NCI-H345 treated with DMSO at 0.1 percent for 48 hours (cell line): Measurements from ENCODE around the gene HOXD8.

Experiments used
- DNase-seq: peaks from one replicate; lab custom pipeline; 2025; ENCODE audit not compliant: unreplicated experiment; lab: John Stamatoyannopoulos, UW

HOXD8 gene

DNA sequence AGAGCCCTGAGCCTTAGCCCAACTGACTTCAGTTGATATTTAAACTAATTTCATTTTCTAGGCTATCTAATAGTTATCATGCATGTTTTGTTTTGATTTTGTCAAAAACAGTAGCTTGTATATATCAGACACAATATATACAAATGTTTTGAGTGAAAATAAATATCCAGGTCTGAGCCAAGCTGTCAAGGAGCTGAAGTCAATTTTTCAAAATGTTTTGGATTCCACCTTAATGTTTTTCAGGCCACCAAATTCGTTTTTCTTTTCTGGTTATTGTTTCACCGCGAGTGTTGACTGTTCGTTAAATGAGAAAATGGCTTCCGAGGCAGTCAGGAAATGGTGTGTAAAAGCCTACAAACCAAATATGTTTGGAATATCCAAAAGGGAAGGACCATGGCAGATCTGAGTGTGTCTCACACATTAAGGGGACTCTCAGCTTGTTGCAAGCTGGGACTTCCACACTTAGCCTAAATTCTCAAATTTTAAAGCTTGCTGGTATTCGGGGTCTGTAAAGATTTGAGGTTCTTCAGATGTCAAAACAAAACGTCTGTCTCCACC lies 27.1 kb upstream of the HOXD8 start:
- no peak for DNase-seq

DNA sequence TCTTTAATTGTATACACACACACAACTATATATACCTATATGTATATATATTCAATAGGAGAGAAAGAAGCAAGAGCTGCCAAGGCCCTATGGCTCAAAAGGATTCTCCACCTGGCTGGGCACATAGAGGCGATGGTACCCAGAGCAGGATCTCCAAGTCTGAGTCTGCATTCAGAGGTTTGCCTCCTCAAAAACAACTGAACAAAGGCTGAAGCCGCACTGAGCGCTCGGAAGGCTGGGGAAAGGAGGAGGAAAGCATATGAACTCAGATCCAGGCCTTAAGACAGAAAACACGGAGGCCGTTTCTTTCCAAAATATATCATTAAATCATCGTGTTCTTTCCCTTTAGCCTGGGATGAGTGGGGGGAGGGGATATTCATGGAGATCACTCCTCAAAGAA lies 26.3 kb upstream of the HOXD8 start:
- DNase-seq = no peak

DNA sequence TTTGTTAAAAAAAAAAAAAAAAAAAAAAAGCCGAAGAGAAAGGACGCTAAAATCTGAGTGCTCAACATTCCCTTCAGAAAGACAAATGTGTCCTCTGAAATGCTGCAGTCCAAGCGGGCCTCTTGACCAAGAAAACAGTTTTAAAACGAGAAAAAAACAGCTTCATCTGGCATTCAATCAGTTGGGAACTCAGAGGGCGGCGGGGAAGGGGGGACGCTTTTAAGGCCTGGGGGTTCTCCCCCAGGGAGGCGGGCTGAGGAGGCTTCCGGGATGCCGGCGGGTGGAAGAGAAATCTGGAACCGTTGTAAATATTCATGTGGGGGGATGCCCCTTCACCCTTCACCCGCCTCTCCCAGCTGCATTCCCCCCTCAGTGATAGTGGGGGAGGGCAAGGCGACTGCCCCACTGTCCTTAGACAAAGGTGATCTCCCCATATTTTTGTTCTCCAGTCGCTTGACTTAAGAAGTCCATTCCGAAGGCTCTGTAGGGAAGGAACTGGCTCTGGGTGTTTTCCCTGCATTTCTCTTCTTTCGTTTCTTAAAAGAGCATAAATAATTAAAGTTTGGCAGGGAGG lies 25.7 kb upstream of the HOXD8 start:
- DNase-seq = no peak

DNA sequence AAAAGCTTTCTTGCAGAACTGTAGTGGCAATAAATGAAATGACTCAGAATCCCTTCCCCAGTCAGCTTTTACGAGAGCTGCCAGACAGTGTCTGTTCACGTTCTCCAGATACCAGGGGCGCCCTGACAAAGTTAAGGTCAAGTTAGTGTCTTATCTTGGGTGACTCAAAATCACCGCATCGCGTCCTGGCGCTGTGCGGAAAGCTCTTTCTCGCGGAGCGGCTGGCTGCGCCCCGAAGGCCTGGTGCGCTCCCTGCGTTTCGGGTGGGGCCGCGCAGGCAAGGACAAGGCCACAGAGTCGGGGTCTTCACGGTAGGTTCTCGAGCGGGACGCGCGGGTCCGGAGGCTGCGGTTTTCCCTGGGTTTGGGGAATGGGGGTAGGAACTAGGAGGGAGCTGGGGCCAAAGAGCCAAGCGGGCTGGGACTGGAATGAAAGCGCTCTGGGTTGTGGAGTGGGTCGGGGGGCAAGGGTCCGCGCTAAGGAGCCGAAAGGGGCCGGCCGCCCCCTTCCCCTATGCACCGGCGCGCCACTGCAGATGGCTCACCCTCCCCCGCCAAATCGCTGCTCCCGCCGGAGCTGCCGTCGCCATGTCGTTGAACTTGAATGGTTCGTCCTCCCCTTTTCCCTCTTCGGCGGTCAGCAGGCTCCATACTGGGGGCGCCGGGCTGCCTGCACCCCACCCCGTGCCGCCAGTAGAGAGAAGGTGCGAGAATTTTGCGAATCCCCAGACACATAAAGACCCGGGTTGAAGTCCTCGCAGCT lies 25.0 kb upstream of the HOXD8 start:
- no peak for DNase-seq

DNA sequence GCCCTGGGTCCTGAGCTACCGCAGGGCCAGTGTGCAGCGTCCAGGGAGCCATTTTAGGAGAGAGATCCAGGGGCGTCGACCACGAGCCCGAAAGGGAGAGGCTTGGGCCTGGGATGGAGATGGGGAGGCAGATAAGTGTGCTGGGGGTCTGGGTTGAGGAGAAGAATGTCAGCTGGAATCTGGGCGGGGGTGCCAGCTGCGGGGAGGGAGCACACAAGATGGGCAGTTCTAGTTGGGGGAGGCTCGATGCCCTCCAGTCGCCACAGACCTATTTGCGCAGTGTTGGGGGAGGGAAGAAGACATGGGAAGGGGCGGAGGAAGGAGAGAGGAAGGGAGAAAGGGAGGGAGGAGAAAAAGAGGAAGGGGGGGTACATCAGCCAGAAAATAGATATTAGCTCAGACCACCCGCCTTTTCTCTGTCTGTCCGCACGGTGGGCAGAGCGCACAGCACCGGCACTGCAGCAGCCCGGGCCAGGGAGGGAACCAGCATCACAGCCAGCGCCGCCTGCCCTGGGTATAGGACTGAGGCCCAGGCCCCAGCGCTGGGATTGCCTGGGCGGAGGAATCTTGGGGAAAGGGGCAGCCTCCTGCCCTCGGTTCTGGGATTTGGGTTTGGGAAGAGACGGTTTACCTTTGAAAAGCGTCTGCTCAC lies 24.3 kb upstream of the HOXD8 start:
- no peak for DNase-seq

DNA sequence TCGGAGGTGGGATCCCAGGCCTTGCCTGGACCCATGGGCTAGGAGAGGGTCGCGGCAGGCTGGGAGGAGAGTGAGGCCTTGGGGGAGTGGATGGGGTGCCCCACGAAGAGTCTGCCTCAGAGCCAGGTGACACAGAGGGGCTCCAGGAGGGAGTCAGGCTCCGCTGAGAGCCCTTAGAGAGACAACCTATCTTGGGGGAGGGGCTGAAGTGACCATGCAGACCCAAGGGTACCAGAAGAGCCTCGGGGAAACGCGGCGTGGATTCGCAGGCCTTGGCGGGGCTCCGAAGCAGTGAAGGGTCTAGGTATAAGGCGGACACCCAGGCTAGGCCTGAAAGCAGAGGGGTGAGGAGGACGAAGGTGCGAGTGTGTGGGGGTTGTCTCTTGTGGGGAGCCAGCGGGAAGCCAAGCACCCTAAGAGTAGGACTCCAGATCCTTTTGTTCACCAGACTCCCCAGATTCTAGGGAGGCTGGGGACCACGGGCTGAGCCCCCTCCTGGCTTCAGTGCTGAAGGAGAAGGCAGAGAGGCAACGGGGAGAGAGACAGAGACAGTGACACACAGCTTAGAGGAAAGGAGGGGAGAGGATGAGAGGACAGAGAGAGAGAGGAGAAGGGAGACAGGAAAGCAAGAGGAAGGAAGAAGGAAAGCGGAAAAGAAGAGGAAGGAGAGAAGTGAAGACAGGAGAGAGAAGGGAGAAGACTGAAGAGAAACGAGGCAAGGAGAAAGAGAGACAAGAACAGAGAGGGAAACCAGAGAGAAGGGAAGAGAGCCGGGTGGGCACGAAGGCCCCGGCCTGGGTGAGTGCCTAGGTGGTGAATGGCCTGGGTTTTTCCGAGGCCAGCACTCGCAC lies 23.6 kb upstream of the HOXD8 start:
- DNase-seq = no peak

DNA sequence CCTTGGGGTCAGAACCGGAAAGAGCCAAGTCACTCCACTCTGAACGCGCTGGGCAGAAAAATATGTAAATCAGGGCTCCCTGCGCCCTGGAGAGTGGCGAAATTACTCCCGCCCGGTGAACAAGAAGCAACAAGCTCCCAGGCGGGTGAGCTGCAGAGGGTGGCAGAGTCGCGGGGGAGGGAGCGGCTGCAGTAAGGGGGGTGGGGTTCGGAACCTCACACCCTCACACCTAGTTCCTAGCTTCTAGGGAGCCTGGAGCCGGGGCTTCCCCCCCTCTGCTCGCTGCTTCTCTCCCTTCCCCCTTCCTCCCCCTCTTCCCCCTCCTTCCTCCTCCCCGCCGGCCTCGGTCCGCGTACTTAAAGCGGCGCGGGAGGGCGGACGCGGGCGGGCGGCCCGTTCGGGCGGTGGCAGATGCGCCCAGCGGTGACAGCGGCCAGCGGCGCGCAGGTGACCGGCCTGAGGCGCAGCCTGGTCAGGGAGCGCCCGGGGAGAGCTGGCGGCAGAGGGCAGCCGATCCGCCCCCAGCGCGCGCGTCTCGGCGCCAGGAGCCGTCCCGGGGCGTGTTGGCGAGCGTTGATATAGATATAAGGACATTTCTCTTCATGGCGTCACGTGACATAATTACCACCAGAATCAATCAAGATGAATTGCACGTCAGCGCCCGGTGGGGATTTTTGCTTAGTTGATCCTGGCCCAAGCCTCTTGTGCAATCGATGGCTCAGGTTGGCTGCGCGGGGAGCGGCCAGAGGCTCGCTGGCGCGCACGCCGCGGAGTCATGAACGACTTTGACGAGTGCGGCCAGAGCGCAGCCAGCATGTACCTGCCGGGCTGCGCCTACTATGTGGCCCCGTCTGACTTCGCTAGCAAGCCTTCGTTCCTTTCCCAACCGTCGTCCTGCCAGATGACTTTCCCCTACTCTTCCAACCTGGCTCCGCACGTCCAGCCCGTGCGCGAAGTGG lies 22.6 kb upstream of the HOXD8 start, which contains the start of gene HOXD11:
Gene HOXD11 (plus strand): TSS at position 700 of the 959 bp plus-strand sequence. CDS start 76 bp downstream, at position 776.
- DNase-seq = peak; percentile 47

DNA sequence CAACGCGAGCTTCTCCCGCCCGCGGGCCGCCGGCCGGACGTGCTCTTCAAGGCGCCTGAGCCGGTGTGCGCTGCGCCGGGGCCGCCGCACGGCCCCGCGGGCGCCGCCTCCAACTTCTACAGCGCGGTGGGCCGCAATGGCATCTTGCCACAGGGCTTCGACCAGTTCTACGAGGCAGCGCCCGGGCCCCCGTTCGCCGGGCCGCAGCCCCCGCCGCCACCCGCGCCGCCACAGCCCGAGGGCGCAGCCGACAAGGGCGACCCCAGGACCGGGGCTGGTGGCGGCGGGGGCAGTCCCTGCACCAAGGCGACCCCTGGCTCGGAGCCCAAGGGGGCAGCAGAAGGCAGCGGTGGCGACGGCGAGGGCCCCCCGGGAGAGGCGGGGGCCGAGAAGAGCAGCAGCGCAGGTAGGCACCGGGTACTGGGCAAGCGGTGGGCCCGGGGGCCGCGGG lies 21.7 kb upstream of the HOXD8 start:
- no peak for DNase-seq

DNA sequence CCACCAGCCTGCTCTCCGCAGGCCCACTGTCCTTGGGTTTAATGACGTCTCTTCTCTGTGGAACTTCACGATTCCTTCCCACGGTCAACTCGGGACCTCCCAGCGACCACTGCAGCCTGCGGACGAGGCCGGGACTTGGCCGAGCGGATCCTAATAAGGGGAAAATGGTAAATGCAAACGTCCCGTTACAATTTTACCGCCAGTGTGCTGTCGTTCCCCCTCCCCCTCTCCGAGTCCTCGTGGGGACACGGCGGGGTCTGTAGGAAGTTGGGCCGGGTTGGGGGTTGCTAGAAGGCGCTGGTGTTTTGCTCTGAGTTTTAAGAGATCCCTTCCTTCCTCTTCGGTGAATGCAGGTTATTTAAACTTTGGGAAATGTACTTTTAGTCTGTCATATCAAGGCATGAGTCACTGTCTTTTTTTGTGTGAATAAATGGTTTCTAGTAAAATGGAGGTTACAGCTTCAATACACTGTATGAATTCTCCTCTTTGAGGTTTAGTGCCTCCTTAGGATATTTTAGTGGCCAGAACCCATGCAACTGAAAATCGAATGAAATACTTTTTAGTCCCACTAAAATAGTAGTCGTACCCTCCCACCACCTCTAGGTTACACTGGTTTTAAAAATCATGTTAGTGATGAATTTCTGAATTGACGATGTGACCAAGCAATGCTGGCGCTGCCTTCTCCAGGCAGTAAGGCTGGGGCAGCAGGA lies 20.2 kb upstream of the HOXD8 start:
- no peak for DNase-seq

DNA sequence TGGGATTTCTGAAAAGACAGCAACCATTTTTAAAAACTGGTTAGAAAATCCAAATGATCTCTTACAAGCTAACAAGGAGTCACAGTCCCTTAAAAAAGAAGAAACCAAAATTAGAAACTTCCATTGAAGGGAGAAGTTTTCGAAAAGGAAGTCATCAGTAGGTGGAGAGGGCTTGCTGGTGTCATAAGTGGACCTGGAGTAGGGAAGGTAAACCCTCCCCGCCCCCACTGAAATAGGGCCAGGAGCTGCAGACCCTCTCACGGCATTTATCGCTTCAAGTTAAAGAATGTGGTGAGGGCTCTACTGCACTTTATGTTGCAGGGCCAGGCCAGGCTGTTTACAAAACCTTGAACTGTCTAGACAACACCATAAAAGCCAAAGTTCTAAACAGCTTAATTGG lies 19.6 kb upstream of the HOXD8 start:
- no peak for DNase-seq

DNA sequence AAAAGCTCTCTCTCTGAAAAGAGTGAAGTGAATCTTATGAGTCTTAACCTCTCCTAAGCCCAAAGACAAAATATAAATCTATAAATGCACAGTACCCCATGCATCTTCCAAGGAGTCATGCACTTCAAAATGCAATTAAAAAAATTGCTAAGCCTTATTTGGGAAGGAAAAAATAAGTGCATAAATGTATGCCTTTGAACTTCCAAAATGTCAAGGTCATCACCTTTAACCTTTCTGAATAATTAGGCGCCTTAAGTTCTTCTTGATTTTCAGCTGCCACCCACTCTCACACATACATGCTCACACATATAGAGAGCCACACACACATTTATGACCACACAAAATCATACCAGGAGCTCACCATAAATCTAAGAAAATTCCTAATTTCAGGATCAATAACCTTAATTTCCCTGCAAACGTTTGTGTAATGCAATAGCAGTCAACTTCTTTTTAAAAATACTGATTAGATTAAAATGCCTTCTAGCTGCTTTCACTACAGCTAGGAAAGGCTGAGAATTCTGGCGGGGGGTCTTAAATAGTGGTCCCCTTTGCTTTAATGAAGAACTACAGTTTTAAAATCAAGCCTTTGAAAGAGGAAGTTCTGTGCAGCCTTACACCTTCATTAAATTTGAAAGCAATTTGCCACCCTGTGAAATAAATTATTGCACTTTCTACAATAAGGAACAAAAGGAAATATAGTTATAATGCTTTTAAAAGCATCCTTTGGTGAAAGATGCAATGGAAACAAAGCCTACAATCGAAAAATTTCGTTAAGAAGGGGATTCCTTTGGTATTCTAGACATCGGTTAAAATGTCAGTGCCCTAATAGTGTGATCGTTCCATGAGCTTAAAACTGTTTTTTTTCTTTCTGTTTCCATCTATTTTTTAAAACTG lies 18.8 kb upstream of the HOXD8 start:
- DNase-seq = no peak

DNA sequence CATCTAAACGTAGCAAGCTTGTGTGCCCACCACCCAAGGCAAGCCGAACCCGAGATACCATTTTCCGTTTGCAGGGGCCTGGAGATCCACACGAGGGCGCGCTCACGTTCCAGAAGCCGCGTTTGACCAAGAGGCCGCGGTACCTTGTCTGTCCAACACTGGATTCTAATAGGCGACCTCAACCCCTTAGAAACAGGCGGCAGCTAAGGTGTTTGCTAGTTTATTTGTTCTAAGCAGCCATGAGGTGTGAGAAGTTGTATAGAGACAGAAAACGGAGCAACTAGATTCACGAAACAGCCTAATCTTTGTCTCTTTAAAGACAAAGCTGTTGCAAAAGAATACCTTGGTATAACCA lies 18.2 kb upstream of the HOXD8 start:
- DNase-seq = no peak

DNA sequence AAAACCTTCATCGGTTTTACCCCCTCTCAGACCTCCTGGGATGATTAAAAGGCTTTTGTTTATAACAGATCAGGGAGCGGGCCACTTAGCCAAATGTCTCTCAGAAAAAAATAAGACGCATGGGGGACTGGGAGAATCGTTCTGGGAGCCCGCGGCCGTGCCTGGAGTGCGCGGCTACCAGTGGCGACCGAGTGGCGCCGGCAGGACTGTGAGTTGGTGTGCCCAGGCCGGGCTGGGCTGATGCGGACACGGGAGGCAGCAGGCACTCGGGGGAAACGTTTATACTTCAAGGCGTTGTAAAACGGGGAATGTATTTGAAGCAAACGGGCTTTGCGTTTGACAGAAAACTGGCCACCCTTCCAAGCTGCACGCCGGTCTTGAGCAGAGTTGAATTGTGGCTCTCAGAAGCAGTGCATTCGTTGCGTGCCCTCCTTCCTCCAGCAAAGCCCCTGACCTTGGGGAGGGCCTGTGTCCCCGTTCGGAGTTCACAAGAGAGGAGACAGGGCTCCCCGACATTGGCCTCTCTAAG lies 17.6 kb upstream of the HOXD8 start:
- no peak for DNase-seq

DNA sequence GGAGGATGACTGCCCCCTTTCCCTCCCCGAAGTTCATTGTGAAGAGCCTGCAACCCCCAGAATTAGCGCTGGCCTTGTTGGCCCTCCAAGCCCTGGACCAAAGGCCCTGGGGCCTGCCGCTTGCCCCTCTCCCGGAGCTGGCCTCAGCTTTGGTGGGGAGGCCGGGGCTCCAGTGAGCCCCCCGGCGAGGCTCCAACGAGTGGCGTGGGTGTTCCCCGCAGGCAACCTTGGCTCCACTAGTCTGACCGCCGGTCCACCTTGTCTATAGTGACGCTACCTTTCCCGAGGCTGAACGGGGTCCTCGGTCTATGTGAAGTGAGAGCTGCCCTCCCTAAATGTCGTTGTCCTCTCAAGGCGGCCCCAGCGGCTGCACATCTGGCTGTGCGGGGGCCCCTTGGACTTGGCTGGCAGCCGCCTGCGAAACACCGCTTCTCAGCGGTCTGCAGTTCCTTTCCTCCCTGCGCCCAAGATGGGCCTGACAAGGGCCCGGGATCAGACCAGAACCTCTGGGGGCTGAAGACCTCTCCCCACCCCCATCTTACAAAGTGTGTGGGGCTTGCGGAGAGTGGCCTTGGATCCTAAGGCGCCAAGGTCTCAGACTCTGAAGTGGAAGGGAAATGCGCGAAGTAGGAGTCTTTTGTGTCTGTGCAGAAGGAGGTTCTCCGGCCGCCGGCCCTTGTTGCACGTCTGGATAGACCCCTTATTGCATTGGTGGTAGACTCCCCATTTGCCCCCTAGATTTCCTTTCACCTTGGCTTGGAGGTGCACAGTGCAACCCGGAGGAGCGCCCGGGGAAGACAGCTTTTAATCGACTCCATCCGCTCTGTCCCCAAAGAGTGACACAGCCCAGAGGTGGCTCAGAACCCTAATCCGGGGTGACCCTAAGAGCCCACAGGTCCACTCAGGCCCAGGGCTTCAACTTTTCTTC lies 16.9 kb upstream of the HOXD8 start:
- DNase-seq = no peak

DNA sequence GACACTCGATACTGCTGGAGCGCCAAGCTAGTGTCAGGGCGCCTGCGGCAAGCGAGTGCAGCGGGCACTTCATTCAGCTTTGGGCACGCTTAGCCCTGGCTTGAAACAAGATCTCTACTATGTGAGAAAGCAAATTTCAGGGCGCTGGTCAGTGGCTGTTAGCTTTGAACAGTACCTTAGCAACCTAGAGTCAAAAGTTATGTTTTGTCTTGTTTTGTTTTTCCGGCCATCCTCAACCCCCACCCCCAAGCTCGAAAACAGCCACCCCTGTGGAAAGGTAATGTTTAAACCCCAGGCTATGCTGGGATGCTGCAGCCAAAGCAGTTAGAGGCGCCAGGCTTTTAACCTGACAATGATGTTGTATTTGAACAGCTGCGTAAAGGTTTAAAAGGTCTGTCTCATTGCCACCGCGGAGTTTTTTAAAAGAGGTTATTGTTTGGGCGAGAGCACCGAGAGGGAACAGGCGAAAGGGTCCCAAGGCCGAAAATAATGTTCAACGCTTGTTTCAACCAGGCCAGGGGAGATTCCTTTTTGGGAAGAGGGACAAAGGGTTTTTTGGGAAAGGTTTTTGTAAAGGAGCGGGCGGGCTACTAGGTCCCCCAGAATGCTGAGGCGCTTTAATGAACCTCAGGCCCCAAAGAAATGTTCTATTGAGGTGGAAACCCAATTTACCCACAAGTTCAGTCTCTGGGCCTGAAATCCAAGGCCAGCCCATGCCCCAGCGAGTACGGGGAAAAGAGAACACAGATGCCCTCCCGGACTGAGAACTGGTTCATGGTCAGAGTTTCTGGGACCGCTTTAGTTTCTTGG lies 15.2 kb upstream of the HOXD8 start:
- peak; percentile 70 for DNase-seq

DNA sequence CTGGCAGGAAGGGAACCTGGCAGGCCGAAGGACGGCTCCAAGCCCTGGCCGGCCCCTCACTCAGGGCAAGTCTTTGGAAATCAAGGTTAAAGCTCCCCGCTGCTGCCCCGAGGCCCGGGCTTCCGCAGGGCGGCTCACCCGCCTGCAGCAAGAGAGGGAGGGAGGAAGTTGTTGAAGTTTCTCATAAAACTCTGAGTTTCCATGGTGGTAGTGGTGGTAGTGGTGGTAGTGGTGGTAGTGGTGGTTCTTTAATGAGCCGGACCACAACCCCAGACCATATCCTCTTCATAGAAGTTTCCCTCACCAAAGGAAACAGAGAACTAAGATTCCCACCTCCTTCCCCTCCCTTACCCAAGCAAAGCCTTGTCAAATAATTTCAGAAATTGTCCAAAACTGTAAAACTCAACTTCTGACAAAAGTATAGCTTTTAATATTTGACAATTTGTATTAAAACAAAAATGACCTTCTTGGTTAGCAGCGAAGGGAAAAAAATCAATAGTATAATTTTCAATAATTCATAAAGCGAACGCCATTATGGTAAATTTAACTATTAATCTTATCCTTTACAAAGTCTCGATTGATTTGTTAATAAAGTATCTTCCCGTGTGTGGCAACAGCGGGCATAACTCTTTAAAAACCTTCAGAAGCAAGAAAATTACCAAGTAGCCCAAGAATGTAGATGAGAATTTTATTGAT lies 14.4 kb upstream of the HOXD8 start:
- DNase-seq = no peak
